HG02798 (cell line): ENCODE measurements around the gene FEZF1.
"Not testable (repeated sequence)": the region's sequence is repeated elsewhere in the genome, so short reads cannot be mapped to it uniquely, and the experiment has no call there.

Experiments used
- ATAC-seq: cut with Tn5 transposase; IDR thresholded peaks from one replicate; pipeline ENCODE4 v1.9.1; 2021; ENCODE audit warnings: mild to moderate bottlenecking; ENCODE audit not compliant: unreplicated experiment, poor library complexity

The FEZF1 gene

GRCh38 chr7:122309421-122309820, 4.9 kb upstream of the FEZF1 start:
- no peak for ATAC-seq

GRCh38 chr7:122307228-122307621, 2.7 kb upstream of the FEZF1 start:
- no peak for ATAC-seq

- no peak for ATAC-seq
Measured at GRCh38 chr7:122306320-122307227, 2.0 kb upstream of the FEZF1 start.

DNA sequence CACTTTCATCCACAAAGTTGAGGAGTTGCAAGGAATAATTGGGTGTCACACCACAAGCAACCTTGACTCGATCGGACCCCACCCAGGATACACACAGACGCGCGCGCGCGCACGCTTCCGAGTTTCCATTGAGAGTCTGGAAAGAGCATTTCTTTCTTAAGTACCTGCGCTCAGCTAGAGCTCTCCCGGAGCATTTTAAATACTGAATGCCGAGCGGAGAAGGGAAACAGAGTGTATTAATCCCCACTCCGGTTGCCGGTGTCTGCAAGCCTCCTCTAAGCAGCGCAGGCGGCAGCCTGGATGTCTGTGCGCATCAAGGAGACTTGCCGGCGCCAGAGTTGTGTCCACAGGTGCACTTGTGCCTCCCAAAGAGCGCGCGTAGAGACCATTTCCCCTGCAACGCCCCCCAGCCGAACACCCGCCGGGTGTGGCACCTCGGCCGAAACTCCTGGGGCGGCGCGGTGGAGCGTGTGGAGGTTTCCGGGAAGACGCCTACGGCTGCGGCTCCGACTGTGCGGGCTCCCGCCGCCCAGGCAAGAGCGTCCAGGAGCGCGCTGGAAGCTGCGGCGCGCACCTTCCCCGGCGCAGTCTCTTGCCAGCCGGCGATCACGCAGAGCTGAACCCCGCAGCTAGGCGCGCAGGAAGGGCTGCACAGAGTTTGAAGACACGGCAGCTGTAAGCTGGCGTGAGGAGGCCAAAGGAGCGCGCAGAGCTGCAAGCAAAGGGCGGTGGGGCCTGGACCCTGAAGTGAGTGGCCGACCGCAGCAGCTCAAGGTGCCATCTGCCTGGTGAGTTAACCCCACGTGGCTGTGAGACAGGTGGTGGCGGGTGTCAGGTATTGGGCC, 1.1 kb upstream of the FEZF1 start:
- no peak for ATAC-seq

DNA sequence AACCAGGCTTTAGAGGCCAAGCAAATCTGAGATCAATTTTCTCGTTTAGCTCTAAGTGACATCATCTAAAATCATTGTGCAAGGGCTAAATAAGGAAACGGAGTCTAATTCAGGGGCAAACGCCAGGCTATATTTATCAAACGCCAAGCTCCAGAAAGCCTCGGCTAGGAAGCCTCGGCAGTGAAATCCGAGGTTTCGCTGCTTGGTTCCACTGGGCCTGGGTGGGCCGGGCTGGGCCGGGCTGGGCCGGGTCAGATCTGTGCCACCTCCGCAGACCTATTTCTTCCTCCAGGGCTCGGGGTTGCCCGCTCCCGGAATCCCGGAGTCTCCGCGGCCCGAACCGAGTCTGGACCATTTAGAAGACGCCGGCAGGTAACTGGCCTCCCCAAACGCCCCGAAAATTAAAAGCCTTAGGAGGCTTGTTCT, 459 bp upstream of the FEZF1 start:
- no peak for ATAC-seq

DNA sequence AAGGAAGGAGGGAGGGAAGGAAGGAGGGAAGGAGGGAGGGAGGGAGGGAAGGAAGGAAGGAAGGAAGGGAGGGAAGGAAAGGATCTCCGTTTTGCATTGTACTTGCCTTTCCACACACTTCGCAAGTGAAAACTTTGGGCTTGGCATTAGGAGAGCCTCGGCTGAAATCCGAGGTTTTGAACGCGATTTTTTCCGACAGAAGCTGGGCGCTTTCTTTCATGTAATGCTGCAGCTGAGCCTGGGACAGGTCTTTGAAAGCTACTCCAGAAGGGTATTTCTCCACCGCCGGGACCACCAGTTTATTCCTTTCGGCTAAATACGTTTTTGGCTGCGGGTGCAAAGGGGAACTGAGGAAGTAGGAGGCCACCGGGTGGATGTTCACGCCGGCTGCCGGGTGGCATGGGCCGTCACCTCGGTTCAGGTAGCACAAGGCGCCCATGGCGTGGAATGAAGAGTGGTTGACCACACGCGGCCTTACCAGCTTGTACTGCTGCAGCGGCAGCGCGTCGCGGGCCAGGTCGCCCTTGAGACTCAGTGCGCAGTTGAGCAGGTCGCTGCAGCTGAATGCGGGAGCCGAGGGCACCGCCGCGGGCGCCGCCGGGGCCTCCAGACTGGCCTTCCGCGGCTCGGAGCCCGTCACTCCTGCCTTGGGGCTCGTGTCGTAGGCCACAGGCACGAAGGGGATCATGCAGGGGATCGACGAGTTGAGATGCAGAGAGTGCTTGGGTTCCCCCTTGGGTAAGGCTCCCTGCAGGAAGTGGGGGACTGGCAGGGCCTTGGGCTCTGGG, 825 bp downstream of the FEZF1 start:
- no peak for ATAC-seq

DNA sequence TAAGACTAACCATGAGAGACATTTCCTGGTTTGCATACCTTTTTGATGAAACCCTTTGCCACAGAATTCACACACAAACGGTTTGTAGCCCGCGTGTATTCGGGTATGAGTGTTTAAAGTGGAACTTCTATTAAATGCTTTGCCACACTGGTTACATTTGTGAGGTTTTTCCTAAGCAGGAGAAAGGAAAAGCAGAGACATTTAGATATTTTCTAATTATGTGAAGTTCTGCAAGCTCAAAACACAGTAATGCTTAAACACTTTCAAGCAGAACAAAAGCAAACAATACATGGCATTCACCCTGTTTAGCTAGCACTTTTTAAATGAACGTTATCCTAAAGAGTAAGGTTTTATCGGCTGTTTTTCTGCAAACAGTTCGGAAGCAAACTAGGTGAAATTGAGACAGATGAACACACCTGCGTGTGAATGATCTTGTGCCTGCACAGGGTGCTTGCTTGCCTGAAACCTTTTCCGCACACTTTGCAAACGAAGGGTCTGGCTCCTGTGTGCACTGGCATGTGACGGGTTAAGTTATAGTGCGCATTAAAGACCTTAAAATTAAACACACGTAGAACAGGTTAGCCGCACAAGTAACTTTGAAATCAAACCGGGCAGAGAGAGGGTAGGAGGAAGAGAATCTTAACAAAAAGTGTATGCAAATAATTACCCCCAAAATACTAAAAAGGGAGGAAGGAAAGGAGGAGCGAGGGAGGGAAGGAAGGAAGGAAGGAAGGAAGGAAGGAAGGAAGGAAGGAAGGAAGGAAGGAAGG, 1.6 kb downstream of the FEZF1 start:
- no peak for ATAC-seq

- no peak for ATAC-seq
Measured at GRCh38 chr7:122301858-122302760, 2.4 kb downstream of the FEZF1 start.

GRCh38 chr7:122300956-122301833, 3.4 kb downstream of the FEZF1 start:
- ATAC-seq, result no peak

DNA sequence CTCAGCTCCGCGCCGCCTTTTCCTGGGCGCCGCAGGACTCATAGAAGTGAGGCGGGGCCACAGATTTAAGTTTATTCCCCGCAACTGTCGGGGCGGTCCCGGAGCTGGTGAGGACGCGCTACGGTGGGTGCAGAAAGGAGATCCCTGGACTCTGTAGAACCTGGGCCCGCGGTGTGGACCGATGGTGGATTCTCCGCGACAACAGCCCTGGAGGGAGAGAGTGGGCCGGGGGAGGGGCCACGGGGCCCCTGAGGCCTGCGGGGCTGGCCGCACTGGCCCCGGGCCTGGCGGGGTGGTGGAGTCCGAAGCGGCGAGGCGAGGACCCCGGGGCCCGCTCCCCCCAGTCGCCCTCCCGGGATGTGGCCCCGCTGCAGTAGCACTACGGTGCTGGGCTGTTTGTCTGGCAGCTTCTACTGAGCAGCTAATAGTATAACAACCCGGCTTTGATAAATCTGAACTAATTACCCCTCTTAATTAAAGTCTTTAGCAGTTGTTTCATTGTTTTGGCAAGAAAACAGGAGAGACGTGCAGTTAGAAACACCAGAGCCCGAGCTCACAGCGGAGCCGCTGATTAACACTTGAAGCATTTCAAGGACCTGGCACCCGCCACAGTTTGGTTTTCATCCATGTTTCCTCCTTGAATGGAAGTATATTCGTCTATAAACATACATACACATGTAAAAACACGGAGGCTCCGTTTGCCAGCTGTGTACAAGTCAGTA, 4.2 kb downstream of the FEZF1 start:
- no peak for ATAC-seq

GRCh38 chr7:122299624-122300210, 4.8 kb downstream of the FEZF1 start:
- ATAC-seq, result no peak

GRCh38 chr7:122298618-122299017, 5.9 kb downstream of the FEZF1 start:
- no peak for ATAC-seq

DNA sequence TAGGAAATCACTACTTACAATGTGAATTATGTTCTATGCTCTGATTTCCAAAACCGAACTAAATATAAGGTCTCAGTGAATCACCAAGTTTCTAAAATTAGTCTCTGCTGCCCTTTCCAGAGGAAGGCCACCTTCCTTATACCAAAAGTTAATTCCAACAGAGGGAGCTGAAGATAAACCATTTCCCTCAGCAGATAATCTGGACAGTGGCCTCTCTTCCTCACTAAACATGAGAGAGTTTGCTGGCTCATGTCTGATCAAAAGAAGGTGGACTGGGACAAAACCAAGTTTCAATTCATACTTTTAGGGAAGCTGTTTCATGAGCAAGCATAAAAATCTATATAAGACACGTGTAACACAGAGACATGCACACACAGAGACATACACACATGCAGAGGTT, 6.4 kb downstream of the FEZF1 start:
- ATAC-seq, result no peak

GRCh38 chr7:122291189-122291588, 13.4 kb downstream of the FEZF1 start:
- no peak for ATAC-seq

DNA sequence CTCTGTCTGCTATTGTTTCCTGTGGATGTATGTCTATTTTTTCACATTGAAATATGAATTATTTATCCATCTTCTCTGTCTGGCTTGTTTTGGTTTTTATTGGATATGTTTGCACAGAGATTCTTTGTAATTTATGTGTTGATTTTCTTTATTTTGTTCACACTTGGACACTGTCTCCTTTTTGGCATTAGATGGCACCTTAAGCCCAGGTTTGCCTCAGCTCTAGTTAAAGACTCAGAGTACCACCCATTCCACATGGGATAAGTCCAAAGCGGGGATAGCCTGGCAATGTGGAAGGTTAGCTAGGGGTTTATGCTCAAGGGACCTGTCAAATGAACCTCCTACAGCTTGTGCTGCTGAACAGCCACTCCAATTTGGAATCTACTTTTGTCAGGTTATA, 14.1 kb downstream of the FEZF1 start:
- ATAC-seq, result no peak

DNA sequence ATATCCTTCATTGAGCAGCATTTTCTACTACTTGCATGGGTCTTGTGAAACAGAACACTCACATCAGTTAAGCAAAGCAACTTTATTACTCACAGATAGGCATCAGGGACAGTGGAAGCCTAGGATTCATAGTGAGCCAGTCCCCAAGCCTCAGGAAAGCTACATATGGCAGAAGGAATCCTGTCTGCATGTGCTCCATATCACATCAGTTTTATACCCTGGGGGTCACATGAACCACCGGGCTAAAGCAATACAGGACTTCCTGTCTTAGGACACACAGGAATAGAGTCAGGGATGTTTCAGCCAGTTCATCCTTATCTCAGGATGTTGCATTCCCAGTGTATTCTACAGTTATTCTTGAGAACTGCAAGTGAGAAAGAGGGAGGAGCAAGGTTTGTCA, 15.1 kb downstream of the FEZF1 start:
- no peak for ATAC-seq

DNA sequence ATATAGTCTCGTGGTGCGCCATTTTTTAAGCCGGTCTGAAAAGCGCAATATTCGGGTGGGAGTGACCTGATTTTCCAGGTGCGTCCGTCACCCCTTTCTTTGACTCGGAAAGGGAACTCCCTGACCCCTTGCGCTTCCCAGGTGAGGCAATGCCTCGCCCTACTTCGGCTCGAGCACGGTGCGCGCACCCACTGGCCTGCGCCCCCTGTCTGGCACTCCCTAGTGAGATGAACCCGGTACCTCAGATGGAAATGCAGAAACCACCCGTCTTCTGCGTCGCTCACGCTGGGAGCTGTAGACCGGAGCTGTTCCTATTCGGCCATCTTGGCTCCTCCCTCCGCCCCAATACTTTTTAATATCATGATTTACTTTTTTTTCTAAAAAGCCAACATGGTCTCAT, 19.9 kb downstream of the FEZF1 start:
- not testable (repeated sequence) for ATAC-seq
